HCT116 (cell line): ENCODE data around the gene POLE3. TPM values are rescaled to one million over a fixed set of nuclear protein-coding genes. Genes with fewer than 3 reads are reported as not detected.
A peak's percentile ranks its signal among the peaks of the same experiment; 100 is the strongest.

Source experiments
- ATAC-seq: fragments of 200-7000 bp; cut with Tn5 transposase; 2 replicates; pipeline ENCODE4 v1.9.1; 2020; ENCODE audit warnings: mild to moderate bottlenecking, moderate library complexity
- BruUV-seq: library from RNA; stranded (reverse); fragments of 400-500 nt; replicated peaks from 2 replicates; lab custom pipeline; 2021; lab: Mats Ljungman, UMichigan
- CTCF ChIA-PET: fragments of 300-600 bp; sonication (Branson Sonifier 250); formaldehyde crosslinking; loops from one replicate; lab custom pipeline; 2021; ENCODE audit warnings: antibody characterized with exemption; lab: Charles Lee
- POLR2A ChIA-PET: fragments of 300-600, 350-600 bp; sonication (Branson Sonifier 250); formaldehyde crosslinking; loops from one replicate; lab custom pipeline; 2021; ENCODE audit warnings: antibody characterized with exemption; lab: Charles Lee
- RAD21 ChIA-PET, 2 experiments: fragments of 300-600 bp; sonication (Branson Sonifier 250); formaldehyde crosslinking; loops; one replicate each; lab custom pipeline; 2023; ENCODE audit warnings: low total read pairs in 2 of 2; ENCODE audit not compliant: uncharacterized antibody in 2 of 2, unreplicated experiment in 2 of 2, low non-redundant PET in 1 of 2; lab: Charles Lee
- DNase-seq: peaks from one replicate; pipeline ENCODE4 v3.0.0-alpha.2; 2010; ENCODE audit warnings: low read depth, low spot score
- H2AFZ ChIP-seq: fragments of 200-600 bp; shearing (Covaris generic), sonication (generic); 2 replicates; pipeline ENCODE4 v1.6.1; 2017; ENCODE audit warnings: low read depth, mixed run types, mixed read lengths, antibody characterized with exemption, low read length; ENCODE audit not compliant: poor library complexity, severe bottlenecking
- H3K27ac ChIP-seq: 2 replicates; pipeline ENCODE4 v1.5.1; 2012; ENCODE audit warnings: low read depth, low read length
- H3K27me3 ChIP-seq: fragments of 200-600 bp; sonication (generic); 2 replicates; pipeline ENCODE4 v1.6.1; 2016; ENCODE audit warnings: mixed run types, low read length, mixed read lengths; ENCODE audit not compliant: insufficient read depth
- H3K36me3 ChIP-seq, 2 experiments: fragments of 200-500 bp in 1 of 2; fragments of 200-600 bp in 1 of 2; sonication (Bioruptor generic) in 1 of 2; sonication (generic) in 1 of 2; 2 replicates each; pipeline versions ENCODE4 v1.5.1 to v1.6.1; 2014 to 2016; ENCODE audit warnings: low read length in 2 of 2, inconsistent platforms in 1 of 2, mixed read lengths in 1 of 2, mixed run types in 1 of 2; ENCODE audit not compliant: insufficient read depth in 2 of 2, control insufficient read depth in 1 of 2
- H3K4me1 ChIP-seq, 2 experiments: fragments of 200-600 bp in 1 of 2; sonication (generic) in 1 of 2; 2 replicates each; pipeline versions ENCODE4 v1.5.1 to v1.6.1; 2012 to 2017; ENCODE audit warnings: low read length in 2 of 2, inconsistent platforms in 1 of 2, mild to moderate bottlenecking in 1 of 2, mixed read lengths in 1 of 2, mixed run types in 1 of 2, moderate library complexity in 1 of 2; ENCODE audit not compliant: insufficient read depth in 2 of 2, control insufficient read depth in 1 of 2
- H3K4me2 ChIP-seq: fragments of 200-600 bp; sonication (generic); 2 replicates; pipeline ENCODE4 v1.6.1; 2017; ENCODE audit warnings: mixed run types, low read length, mixed read lengths
- H3K4me3 ChIP-seq, 2 experiments: fragments of 200-600 bp in 1 of 2; sonication (generic) in 1 of 2; replicated peaks in 1 of 2; 2 replicates each; pipeline ENCODE4 v1.5.1; 2011 to 2016; ENCODE audit warnings: low read length in 2 of 2, control low read depth in 1 of 2, low read depth in 1 of 2, mild to moderate bottlenecking in 1 of 2, mixed read lengths in 1 of 2, mixed run types in 1 of 2
- H3K79me2 ChIP-seq: fragments of 200-600 bp; sonication (generic); 2 replicates; pipeline ENCODE4 v1.6.1; 2017; ENCODE audit warnings: mild to moderate bottlenecking, mixed run types, low read length, moderate library complexity, mixed read lengths; ENCODE audit not compliant: insufficient read depth
- H3K9ac ChIP-seq: fragments of 200-600 bp; sonication (generic); 2 replicates; pipeline ENCODE4 v1.6.1; 2016; ENCODE audit warnings: low read length, mixed read lengths
- H3K9me2 ChIP-seq: fragments of 200-600 bp; sonication (generic), shearing (Covaris generic); 2 replicates; pipeline ENCODE4 v1.6.1; 2017; ENCODE audit warnings: mixed run types, mild to moderate bottlenecking, moderate library complexity; ENCODE audit not compliant: insufficient read depth
- H3K9me3 ChIP-seq, 2 experiments: fragments of 200-500 bp in 1 of 2; fragments of 200-600 bp in 1 of 2; sonication (Bioruptor generic) in 1 of 2; sonication (generic) in 1 of 2; 2 replicates each; pipeline ENCODE4 v1.6.1; 2014 to 2017; ENCODE audit warnings: low read length in 2 of 2, mixed read lengths in 2 of 2, inconsistent platforms in 1 of 2, low read depth in 1 of 2, mild to moderate bottlenecking in 1 of 2, mixed run types in 1 of 2, moderate library complexity in 1 of 2; ENCODE audit not compliant: control insufficient read depth in 1 of 2, insufficient read depth in 1 of 2
- H4K20me1 ChIP-seq: fragments of 200-600 bp; sonication (generic), shearing (Covaris generic); 2 replicates; pipeline ENCODE4 v1.6.1; 2017; ENCODE audit warnings: mixed run types, mild to moderate bottlenecking, moderate library complexity; ENCODE audit not compliant: insufficient read depth
- ATF3 ChIP-seq: IDR thresholded peaks from 2 replicates; pipeline ENCODE4 v1.6.1; 2012
- ELF1 ChIP-seq: IDR thresholded peaks from 2 replicates; pipeline ENCODE4 v1.6.1; 2012; ENCODE audit warnings: low read depth, borderline replicate concordance
- EZH2 ChIP-seq: fragments of 200-600 bp; sonication (generic); IDR thresholded peaks from 2 replicates; pipeline ENCODE4 v1.6.1; 2017; ENCODE audit warnings: antibody characterized with exemption, mixed run types
- EZH2phosphoT487 ChIP-seq: fragments of 200-600 bp; IDR thresholded peaks from 2 replicates; pipeline ENCODE4 v1.6.1; 2018; ENCODE audit warnings: antibody characterized with exemption, borderline replicate concordance
- FOSL1 ChIP-seq: IDR thresholded peaks from 2 replicates; pipeline ENCODE4 v1.6.1; 2012; ENCODE audit warnings: low read depth
- JUND ChIP-seq: IDR thresholded peaks from 2 replicates; pipeline ENCODE4 v1.6.1; 2012
- POLR2A ChIP-seq: IDR thresholded peaks from 2 replicates; pipeline ENCODE4 v1.7.0; 2011; ENCODE audit warnings: borderline replicate concordance; ENCODE audit not compliant: insufficient read depth, insufficient read length; ENCODE audit errors: extremely low read depth
- POLR2AphosphoS5 ChIP-seq: IDR thresholded peaks from 2 replicates; pipeline ENCODE4 v1.6.1; 2011; ENCODE audit warnings: mild to moderate bottlenecking, low read depth, low read length, moderate library complexity
- RAD21 ChIP-seq: IDR thresholded peaks from 2 replicates; pipeline ENCODE4 v1.6.1; 2012; ENCODE audit warnings: low read depth, mild to moderate bottlenecking
- SIN3A ChIP-seq: IDR thresholded peaks from 2 replicates; pipeline ENCODE4 v1.6.1; 2012; ENCODE audit warnings: low read depth
- YY1 ChIP-seq: IDR thresholded peaks from 2 replicates; pipeline ENCODE4 v1.6.1; 2011; ENCODE audit warnings: low read length, low read depth, moderate library complexity, mild to moderate bottlenecking; ENCODE audit not compliant: insufficient replicate concordance; ENCODE audit errors: extremely low read depth
- ZFX ChIP-seq: fragments of 450-650 bp; IDR thresholded peaks from 2 replicates; pipeline ENCODE4 v1.6.1; 2017
- ZNF274 ChIP-seq: fragments of 200-500 bp; sonication (Bioruptor generic); IDR thresholded peaks from 2 replicates; pipeline ENCODE4 v1.6.1; 2014; ENCODE audit warnings: mild to moderate bottlenecking, low read depth, low read length, inconsistent platforms
- intact Hi-C: fragments of 100-400 bp; cut with micrococcal nuclease; formaldehyde crosslinking; loops from 2 replicates; pipeline ENCODE4 v1.10.0; 2022
- total RNA-seq: library from RNA; stranded (reverse); gene quantifications from one replicate; pipeline ENCODE4 v1.2.1, GENCODE V29; 2021; ENCODE audit not compliant: unreplicated experiment
- TF ChIP-seq, protein P1 (sequence below): IDR thresholded peaks from 2 replicates; pipeline ENCODE4 v1.6.1; 2012

The POLE3 gene
- total RNA-seq, 1 experiment from 2014 or later: 65.1 TPM

GRCh38 chr9:113376634-113377567, 33.6 kb downstream of the POLE3 start, which contains the start of gene HDHD3:
HDHD3 (minus strand) TSS chr9:113376986; CDS start chr9:113374354, 2,632 bp downstream.
- intact Hi-C loops: no loop called here
- no TSS peak for BruUV-seq
- peak; percentile 88 for ATAC-seq
- Histone ChIP-seq H3K79me2 (peaks cover 14% of the 10 kb centered on the region), H3K4me3 (peak within 1 kb of the TSS; percentile 93 to 95), H3K36me3 (peaks cover 6 to 7% of the 10 kb centered on the region in 2 experiments; a peak in 2 of 4 replicates), H2AFZ (peak within 1 kb of the TSS; percentile 94), H3K9ac (peak within 1 kb of the TSS; percentile 88), H3K9me2 (no peaks in the 10 kb centered on the region), H4K20me1 (no peaks in the 10 kb centered on the region), H3K4me2 (peak within 1 kb of the TSS; percentile 89), H3K27ac (peak within 1 kb of the TSS; percentile 84), H3K4me1 (peaks cover 19 to 30% of the 10 kb centered on the region in 2 experiments), H3K9me3 (no peaks in the 10 kb centered on the region), H3K27me3 (no peaks in the 10 kb centered on the region)
- ChIA-PET POLR2A (interaction anchor here (0.6 to 1.4 kb wide), 6 partner anchors 13 to 186 kb away, joined by 3 to 6 read pairs (median 4); partner anchors contain the start of genes CDC26 and PRPF4), RAD21 (interaction anchor here (0.6 to 0.7 kb wide), 3 partner anchors 27 to 510 kb away, joined by 3 to 4 read pairs (median 3); partner anchors contain the start of genes C9orf43 (in 1 of the 2) and POLE3 (in 1 of the 2)), CTCF (interaction anchor here (1.2 kb wide), 1 partner anchor 281 kb away, joined by 3 read pairs; no protein-coding TSS in a partner anchor)
- peak; percentile 48 for DNase-seq
- no peak for TF ChIP-seq ZNF274
- TF ChIP-seq ELF1: no peak
- TF ChIP-seq, protein P1, sequence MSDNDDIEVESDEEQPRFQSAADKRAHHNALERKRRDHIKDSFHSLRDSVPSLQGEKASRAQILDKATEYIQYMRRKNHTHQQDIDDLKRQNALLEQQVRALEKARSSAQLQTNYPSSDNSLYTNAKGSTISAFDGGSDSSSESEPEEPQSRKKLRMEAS: no peak
- TF ChIP-seq RAD21: no peak
- TF ChIP-seq FOSL1: no peak
- TF ChIP-seq YY1: peak; percentile 11
- peak; percentile 75; the same call in 1 of the 2 replicates for TF ChIP-seq ZFX
- no peak for TF ChIP-seq EZH2phosphoT487
- TF ChIP-seq POLR2A: peak; percentile 49
- TF ChIP-seq SIN3A: no peak
- no peak for TF ChIP-seq ATF3
- no peak for TF ChIP-seq JUND
- no peak for TF ChIP-seq EZH2
- peak; percentile 98 for TF ChIP-seq POLR2AphosphoS5
